ENCODE measurements around the gene STK38L. TPM values are rescaled to one million over a fixed set of nuclear protein-coding genes. Genes with fewer than 3 reads are reported as not detected.
A peak's percentile ranks its signal among the peaks of the same experiment; 100 is the strongest.

The STK38L gene
- total RNA-seq, 3 donors from 2014 or later = 29.4 to 48.8 (median 37.9) TPM

GRCh38 chr12:27300226-27300625, 56.1 kb downstream of the STK38L start:
- intact Hi-C loops (cut with DNase I; ENCODE audit: low total_unique reads) = no loop called here
- TF ChIP-seq, protein P1, sequence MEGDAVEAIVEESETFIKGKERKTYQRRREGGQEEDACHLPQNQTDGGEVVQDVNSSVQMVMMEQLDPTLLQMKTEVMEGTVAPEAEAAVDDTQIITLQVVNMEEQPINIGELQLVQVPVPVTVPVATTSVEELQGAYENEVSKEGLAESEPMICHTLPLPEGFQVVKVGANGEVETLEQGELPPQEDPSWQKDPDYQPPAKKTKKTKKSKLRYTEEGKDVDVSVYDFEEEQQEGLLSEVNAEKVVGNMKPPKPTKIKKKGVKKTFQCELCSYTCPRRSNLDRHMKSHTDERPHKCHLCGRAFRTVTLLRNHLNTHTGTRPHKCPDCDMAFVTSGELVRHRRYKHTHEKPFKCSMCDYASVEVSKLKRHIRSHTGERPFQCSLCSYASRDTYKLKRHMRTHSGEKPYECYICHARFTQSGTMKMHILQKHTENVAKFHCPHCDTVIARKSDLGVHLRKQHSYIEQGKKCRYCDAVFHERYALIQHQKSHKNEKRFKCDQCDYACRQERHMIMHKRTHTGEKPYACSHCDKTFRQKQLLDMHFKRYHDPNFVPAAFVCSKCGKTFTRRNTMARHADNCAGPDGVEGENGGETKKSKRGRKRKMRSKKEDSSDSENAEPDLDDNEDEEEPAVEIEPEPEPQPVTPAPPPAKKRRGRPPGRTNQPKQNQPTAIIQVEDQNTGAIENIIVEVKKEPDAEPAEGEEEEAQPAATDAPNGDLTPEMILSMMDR (IDR thresholded peaks at IDR 0.05) = no peak
- TF ChIP-seq POLR2AphosphoS5 (IDR thresholded peaks at IDR 0.05) (no peak), POLR2A (IDR thresholded peaks at IDR 0.05) (no peak)
- H3K4me3 ChIP-seq = no peak overlapping the region
- H3K27ac ChIP-seq = no peak overlapping the region
- no peaks in the 10 kb centered on the region for H3K9me3 ChIP-seq
- H3K27me3 ChIP-seq = no peaks in the 10 kb centered on the region
- no peaks in the 10 kb centered on the region for H3K36me3 ChIP-seq
- H3K4me1 ChIP-seq = no peaks in the 10 kb centered on the region
- DNase-seq (ENCODE audit: low spot score in 2 of 2) = no peak

GRCh38 chr12:27303139-27304111, 59.3 kb downstream of the STK38L start:
- intact Hi-C loops (cut with DNase I; ENCODE audit: low total_unique reads) = no loop called here
- Histone ChIP-seq H3K36me3 (no peaks in the 10 kb centered on the region), H3K27ac (no peak overlapping the region), H3K4me1 (no peaks in the 10 kb centered on the region), H3K9me3 (no peaks in the 10 kb centered on the region), H3K27me3 (no peaks in the 10 kb centered on the region), H3K4me3 (no peak overlapping the region)
- no peak for DNase-seq (ENCODE audit: low spot score in 2 of 2)
- TF ChIP-seq, protein P1 (IDR thresholded peaks at IDR 0.05) = no peak
- TF ChIP-seq POLR2A (IDR thresholded peaks at IDR 0.05) (no peak), POLR2AphosphoS5 (IDR thresholded peaks at IDR 0.05) (no peak)

- DNase-seq (ENCODE audit: low spot score in 2 of 2) = no peak
- TF ChIP-seq POLR2AphosphoS5 (IDR thresholded peaks at IDR 0.05) (no peak), POLR2A (IDR thresholded peaks at IDR 0.05) (no peak)
- TF ChIP-seq, protein P1 (IDR thresholded peaks at IDR 0.05) = no peak
- Histone ChIP-seq H3K36me3 (no peaks in the 10 kb centered on the region), H3K4me3 (no peak overlapping the region), H3K4me1 (no peaks in the 10 kb centered on the region), H3K27me3 (no peaks in the 10 kb centered on the region), H3K27ac (no peak overlapping the region), H3K9me3 (no peaks in the 10 kb centered on the region)
- intact Hi-C loops (cut with DNase I; ENCODE audit: low total_unique reads) = no loop called here
Observed at GRCh38 chr12:27304856-27305255, 60.8 kb downstream of the STK38L start.

GRCh38 chr12:27305673-27306456, 61.8 kb downstream of the STK38L start:
- intact Hi-C loops (cut with DNase I; ENCODE audit: low total_unique reads) = no loop called here
- no peaks in the 10 kb centered on the region for H3K9me3 ChIP-seq
- no peak overlapping the region for H3K27ac ChIP-seq
- no peak for DNase-seq (ENCODE audit: low spot score in 2 of 2)
- TF ChIP-seq, protein P1 (IDR thresholded peaks at IDR 0.05) = peak in 2 of 3 donors; percentile 31 to 33
- TF ChIP-seq POLR2AphosphoS5 (IDR thresholded peaks at IDR 0.05) (no peak), POLR2A (IDR thresholded peaks at IDR 0.05) (no peak)
- no peaks in the 10 kb centered on the region for H3K27me3 ChIP-seq
- H3K36me3 ChIP-seq = no peaks in the 10 kb centered on the region
- no peak overlapping the region for H3K4me3 ChIP-seq
- no peaks in the 10 kb centered on the region for H3K4me1 ChIP-seq
